ENCODE data around the gene SIK2.
"Not testable (repeated sequence)": the region's sequence is repeated elsewhere in the genome, so short reads cannot be mapped to it uniquely, and the experiment has no call there.

The SIK2 gene

DNA sequence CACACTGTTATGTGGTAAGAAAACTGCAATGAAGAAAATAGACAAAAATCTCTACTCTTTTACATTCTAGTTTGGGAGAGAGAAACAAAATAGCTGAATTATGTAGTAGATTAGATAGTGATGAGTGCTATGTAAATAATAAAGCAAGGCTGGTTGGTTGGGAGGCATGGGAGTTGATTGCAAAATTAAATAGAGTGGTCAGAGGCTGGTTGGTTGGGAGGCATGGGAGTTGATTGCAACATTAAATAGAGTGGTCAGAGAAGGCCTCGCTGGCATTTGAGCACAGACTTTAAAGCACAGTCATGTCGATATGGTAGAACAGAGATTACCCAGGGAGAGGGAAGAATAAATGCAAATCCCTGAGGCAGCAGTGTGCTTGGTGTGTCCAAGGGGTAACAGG lies 22.4 kb downstream of the SIK2 start:
- peak; percentile 50 for DNase-seq (ENCODE audit: low read depth)

DNA sequence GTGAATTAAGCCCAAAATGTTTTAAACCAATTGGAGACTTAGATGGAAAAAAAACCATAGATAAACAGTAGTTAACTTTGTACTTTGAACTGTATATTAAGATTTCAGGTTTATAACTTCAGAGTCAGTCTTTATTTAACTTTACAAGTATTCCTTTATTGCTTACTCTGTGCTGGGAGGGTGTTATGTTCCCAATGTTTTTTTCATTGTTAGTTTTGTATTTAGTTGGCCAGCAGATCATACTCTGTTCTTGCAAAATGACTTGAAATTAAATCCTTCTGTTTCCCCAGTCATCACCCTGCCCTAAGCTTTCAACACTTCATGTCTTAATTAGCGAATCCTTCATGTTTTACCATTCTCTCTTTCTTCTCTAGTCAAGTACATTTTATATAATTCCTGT lies 25.3 kb downstream of the SIK2 start:
- no peak for DNase-seq (ENCODE audit: low read depth)

DNA sequence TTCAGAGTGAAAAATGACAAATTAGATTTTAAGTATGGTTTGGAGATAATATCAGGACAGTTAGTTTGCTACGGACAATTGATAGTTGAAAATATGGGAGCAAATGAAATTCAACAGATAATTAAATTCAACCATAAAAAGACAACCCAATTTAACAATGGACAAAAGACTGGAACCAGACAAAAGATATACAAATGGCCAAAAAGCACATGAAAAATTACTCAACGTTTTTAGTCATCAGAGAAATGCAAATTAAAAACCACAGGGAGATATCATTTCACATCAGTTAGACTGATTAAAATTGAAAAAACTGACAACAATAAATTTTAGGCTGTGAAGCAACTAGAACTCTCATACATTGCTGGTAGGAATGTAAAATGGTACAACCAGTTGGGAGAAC lies 27.2 kb downstream of the SIK2 start:
- DNase-seq (ENCODE audit: low read depth) = no peak

DNA sequence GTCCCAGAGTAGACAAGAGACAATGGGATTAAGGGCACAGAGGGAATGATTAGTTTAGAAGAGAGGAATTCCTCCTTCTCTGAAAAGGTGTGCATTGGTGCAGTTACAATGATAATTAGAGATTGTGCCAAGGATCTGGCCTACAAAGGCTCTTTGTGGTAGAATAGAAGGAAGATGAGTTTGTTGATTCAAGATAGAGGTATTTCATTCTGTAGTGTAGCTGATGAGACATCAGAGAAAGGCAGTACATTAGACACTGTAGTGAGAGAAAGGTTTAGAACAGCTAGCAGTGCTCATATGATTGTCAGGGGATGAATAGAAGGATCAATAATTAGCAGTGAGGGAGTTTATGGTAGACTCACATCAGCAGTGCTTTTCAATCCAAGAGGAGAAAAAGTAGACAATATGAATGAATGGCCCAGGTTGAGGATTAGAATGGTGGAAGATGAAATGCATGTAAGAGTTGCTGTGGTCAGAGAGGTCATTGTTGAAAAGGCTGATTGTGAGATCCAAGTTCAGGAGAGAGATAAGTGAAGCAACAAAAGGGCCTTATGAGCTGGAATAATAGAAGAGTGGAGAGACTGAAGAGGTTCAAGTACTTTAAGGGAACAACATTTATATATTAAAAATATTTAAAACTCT lies 28.9 kb downstream of the SIK2 start:
- DNase-seq (ENCODE audit: low read depth) = no peak

DNA sequence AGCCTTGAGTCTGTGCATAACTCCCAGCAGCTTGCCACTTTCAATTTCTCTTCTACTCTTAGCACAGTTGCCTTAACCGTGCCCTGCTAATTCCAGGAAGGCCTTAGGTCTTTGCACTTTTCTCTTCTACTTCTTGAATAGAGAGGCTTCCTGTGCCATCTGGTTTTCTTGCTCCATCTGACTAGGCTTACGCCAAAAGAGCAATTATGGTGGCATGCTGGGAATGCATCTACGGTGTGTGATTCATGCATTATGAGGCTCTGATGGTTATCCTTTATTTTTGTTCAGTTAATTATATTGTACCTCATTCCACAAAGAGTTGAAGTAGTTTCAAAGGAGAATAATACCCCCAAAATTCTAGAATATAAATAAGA lies 29.4 kb downstream of the SIK2 start:
- DNase-seq (ENCODE audit: low read depth) = peak; percentile 88

DNA sequence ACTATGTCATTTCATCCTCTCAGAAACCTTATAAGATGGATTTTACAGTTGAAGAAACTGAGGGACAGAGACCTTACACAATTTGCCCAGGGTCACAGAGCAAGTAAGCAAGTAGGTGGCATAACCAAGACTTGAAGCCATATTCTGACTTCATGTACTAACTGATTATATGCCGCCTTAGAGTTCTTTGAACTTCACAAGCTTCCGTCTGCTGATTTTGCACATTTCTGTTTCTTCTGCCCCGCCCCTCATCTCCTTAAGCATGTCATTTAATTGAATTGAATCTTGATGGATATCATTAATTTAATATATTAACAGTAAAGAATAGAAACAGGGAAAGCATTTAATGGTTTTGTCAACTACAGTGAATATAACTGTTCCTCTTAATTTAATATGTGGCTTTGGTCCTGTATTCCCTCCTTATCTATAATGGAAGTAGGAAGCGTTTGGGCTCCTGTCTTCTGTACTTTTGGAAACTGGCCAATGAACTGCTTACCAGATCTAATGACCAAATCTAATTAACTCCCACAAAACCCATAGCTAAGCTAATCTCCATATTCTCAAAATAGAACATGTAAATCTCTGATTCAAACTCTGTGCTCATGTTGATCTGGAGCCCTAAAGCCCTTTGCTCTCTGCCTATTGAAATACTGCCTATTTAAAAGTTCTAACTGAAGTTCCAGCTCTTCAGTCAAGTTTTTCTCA lies 30.4 kb downstream of the SIK2 start:
- no peak for DNase-seq (ENCODE audit: low read depth)

DNA sequence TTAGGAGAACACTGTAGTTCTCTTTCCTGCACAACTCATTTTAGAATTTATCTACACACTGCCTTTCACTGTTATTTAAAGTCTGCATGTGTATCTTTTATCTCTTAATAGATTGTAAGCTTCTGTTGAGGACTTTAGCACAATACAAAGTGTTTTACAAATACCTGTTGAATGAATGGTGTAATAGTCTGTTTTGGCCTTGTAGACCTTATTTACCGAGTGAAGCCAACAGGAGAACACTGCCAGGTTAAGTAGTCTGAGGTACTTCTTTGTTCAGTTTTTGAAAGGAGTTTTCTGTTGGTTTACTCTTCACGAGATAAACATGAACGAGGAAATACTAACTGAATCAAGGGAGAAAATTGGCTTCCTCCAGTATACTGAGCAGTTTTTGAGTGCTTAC lies 31.0 kb downstream of the SIK2 start:
- DNase-seq (ENCODE audit: low read depth) = no peak

DNA sequence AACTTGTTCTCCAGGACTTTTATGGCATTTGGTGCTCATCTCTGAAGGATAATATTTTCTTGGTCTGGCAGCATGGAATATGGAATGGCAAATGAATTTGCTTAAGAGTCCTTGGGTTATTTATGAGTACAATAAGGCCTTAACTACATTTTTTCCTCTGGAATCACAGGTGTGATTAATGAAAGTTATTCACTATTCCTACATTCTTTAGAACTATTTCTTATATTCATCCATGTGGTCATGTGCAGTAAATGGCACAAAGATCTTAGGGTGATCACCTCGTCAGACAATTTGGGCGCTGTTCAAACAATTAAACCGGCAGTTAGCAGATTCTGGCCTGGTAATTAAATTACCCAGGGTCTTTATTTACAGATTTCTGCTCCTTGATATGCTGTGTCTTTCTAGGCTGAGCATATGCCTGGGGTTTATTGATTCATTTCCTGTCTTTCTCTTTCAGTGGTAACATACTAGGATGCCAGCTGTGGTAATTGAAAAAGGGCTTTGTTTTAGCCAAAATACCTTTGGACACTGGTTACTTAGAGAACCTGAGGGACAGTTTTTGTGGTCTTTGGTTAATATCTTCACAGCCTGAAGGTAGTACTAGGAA lies 31.6 kb downstream of the SIK2 start:
- DNase-seq (ENCODE audit: low read depth) = peak; percentile 52

DNA sequence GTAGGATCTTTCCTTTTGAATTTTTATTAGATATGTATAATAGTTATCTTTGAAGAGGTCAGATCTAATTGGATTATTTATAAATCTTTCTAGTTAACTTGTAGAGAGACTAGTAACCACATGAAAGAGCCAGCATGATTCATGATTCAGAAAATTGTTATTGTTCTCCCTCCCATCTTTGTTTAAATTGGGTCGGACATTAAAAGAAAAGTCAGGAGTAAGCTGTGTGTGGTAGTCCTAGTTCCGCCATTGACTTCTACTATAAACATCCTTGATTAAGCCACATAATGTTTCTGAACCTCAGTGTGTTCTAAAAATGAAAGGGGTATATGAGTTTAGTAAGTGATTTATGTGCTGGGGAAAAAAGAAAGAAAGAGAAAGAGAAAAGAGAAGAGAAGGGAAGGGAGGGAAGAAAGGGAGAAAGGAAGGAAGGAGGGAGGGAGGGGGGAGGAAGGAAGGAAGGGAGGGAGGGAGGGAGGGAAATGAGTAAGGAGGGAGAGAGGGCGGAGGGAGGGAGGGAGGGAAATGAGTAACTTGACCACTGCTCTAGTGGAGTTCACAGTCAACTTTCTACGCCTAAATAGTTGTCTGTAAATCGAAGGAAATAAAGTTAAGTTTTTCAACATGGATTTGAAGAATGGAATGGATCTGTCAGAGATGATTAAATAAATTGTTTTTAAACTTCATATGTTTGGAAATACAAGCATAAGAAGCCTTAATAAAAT lies 32.9 kb downstream of the SIK2 start:
- peak; percentile 62 for DNase-seq (ENCODE audit: low read depth)

DNA sequence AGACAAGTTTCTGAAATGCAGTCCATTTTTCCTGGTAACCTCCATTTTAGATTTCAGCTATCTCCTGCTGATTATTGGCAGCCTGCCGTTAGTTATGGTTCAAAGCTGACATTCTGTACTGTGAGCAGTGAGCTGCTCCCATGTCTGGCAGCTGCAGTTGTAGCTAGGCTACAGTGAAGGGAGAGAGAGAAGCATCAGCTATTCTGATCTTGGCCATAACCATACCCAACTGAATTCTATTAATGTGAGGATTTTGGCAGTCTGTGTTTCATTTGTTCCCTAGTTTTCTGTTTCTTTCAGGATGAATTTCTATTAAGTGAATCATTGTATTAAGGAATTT lies 33.4 kb downstream of the SIK2 start:
- peak; percentile 77 for DNase-seq (ENCODE audit: low read depth)

DNA sequence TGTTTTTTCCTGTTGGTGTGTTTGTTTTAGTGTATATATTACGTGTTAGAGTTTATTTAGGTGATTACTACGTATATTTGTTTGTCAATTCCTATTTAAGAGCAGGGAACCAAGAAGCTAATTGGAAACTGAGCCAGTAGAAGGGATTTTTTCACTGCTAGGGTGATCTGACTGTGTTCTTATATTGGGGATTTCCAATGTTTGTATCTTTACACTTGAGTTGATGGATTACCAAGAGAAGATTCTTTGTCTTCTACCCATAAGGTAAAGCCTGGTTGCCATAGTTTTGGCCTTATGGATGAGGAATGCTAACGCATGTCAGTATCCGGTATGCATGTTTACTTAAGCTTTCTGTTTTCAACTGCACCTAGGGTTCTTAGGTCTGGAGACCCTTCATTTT lies 35.6 kb downstream of the SIK2 start:
- no peak for DNase-seq (ENCODE audit: low read depth)

DNA sequence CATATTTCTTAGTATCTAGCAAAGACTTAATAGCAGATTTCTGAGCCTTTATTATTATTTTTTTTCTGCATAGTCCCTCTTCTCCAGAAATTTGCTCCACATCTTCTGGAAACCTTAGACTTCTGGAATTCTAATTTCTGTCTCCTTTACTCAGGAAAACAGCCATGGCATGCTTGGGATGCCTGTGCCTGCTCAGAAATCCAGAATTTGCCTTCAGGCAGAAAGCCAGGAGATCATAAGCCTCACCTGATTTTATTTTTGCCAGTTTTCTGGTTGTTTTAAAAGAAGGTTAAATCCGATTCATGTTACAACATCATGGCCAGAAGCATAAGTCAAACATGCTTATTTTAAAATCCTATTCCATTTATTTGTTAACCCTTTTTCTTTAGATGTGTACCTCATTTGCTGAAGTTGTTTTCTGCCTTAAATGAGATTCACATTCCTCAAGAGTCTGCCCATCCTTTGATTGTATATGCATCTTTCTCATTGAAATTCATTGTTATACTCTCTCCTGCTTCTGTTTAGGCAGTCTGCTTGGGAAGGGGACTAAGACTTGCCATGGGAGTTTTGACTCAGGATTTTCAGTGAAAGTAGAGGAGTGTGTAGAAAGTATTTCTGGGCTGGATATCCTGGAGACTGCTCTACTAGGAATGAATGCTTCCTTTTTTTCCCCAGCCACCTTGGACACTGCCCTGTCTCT lies 37.1 kb downstream of the SIK2 start:
- DNase-seq (ENCODE audit: low read depth) = no peak

DNA sequence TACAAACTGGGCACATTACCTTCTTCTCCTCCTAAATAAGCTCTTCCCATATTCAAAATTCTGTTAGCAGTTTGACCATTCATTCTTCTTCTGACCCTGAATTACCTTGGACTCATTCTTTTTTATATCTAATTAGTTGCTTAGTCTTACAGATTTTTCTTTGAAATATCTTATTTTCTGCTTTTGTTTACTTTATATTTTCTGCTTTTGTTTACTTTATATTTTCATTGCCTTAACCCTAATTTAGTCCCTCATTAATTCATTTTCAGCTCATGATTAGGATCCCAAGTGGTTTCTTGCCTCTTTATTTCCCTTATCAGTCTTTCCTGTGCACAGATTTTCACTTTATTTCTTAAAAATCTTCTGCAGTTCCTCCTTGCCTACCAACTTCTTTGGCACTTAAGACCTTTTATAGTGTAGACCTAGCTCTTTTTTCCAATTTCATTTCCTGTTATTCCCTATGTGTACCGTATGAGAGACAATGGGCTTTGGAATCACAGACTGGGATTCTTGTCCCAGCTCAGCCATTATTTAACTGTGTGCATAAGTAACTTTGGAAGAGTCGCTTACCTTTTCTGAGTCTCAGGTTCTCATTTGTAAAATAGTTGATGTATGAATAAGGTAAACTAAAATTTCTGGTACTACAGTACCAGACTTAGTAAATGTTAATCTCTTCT lies 39.2 kb downstream of the SIK2 start:
- DNase-seq (ENCODE audit: low read depth) = no peak

DNA sequence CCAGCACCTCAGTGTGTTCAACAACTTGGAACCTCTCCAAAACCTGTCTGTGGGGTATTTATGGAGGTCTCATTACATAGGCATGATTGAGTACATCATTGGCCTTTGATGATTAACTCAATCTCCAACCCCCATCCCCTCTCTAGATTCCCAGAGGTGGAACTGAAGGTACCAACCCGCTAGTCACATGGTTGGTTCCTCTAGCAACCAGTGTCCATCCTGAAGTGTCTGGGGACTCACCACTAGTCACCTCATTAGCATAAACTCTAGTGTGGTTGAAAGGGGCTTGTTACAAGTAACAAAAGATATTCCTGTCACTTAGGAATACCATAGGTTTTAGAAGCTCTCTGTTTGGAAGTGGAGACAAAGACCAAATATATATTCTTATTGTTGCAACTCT lies 40.3 kb downstream of the SIK2 start:
- DNase-seq (ENCODE audit: low read depth) = no peak

DNA sequence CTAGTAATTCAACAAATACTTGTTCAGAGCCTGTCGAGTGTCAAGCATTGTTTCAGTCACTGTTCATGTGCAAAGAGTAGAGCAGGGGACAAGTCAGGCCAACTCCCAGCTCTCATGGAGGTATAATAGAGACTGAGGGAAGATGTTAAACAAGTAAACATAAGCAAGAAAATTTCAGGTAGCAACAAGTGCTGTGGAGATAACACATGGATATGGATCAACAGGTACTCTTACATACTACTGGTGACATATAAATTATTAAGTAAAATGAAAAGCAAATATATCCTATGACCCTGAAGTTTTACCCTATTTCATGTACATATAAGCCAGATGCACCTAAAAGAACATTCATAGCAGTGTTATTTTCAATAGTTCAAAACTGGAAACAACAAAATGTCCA lies 42.7 kb downstream of the SIK2 start:
- no peak for DNase-seq (ENCODE audit: low read depth)

DNA sequence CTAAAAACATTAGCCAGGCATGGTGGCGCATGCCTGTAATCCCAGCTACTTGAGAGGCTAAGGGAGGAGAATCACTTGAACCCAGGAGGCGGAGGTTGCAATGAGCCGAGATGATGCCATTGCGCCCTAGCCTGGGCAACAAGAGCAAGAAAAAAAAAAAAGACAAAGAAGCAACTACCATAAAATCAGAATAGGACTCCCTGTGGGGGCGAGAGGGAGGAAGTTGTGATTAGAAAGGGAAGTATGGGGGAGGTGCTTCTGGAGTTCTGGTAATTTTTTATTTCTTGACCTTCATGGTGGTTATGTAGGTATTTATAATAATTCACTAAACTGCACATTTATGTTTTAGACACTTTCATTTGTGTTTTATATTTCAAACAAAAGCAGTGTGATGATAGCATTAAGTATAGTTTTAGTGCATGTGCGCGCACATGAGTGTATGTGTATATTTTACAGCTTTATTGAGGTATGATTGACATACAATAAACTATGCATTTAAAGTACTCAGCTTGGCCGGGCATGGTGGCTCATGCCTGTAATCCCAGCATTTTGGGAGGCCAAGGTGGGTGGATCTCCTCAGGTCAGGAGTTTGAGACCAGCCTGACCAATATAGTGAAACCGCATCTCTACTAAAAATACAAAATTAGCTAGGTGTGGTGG lies 43.5 kb downstream of the SIK2 start:
- DNase-seq (ENCODE audit: low read depth) = no peak

DNA sequence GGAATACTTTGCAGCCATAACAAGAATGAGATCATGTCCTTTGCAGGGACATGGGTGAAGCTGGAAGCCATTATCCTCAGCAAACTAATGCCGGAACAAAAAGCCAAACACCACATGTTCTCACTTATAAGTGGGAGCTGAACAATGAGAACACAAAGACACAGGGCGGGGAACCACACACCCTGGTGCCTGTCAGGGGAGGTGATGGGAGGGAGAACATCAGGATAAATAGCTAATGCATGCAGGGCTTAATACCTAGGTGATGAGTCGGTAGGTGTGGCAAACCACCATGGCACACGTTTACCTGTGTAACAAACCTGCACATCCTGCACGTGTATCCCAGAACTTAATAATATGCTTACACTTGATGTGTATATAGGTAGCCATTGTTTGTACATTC lies 49.1 kb downstream of the SIK2 start:
- not testable (repeated sequence) for DNase-seq (ENCODE audit: low read depth)

DNA sequence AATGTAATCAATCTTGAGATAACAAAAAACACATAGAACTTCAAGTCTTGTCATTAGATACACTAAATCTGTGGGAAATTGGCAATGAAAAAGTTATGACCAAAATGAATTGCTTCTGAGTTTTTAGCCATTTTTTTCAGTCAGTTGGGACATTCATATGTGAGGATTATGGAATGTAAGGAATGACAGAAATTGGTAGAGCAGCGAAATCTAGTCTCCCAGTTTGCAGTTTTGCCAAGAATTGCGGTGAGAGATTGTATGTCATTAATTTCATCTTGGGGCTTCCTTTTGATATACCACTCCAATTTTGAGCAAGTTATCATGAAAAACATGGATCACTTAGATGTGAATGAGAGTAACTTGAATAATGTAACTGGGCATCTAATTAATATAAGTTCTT lies 49.9 kb downstream of the SIK2 start:
- DNase-seq (ENCODE audit: low read depth) = peak; percentile 54

DNA sequence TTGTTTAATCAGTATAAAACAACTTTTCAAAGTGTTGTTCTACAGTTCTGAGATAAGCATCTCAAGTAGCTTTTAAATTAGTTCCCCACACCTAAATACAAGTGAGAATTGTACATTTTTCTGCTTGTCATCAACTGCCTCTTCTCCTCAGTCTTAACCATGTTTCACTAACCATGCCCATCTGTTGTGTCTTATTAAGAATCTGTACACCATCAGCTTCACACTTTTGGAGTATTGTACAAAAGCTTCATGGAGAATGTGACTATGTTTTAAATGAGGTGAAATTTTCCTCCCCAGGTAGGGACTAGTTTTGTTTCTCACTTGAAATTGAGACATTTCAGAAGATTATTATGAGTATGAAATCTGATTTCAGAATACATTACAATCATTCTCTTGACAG lies 52.4 kb downstream of the SIK2 start:
- DNase-seq (ENCODE audit: low read depth) = no peak

DNA sequence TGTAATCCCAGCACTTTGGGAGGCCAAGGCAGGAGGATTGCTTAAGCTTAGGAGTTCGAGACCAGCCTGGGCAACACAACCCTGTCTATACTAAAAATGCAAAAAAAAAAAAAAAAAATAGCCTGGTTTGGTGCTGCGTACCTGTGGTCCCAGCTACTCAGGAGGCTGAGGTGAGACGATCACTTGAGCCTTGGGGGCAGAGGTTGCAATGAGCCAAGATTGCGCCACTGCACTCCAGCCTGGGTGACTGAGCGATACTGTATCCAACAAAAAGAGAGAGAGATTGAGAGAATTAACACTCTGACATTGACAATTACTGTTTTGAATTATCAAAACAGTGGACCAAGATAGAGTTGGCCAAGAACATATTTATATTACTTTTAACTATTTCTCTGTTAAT lies 53.7 kb downstream of the SIK2 start:
- no peak for DNase-seq (ENCODE audit: low read depth)

DNA sequence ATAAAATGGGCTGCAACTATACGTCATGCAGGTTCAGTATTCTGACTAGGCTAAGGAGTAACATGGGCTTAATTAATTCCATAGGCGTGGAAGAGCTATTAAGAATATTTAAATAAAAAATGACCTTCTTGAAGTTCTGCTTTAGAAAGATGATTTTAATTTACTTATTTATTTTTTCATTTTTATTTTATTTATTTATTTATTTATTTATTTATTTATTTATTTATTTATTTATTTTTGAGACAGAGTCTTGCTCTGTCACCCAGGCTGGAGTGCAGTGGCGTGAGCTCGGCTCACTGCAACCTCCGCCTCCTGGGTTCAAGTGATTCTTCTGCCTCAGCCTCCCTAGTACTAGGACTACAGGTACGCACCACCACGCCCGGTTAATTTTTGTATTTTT lies 55.7 kb downstream of the SIK2 start:
- not testable (repeated sequence) for DNase-seq (ENCODE audit: low read depth)

Measured in iris pigment epithelial cell (primary cell).